Fibroblast of lung (primary cell): ENCODE results near the gene ACKR2. TPM values are rescaled to one million over a fixed set of nuclear protein-coding genes. Genes with fewer than 3 reads are reported as not detected.
A peak's percentile ranks its signal among the peaks of the same experiment; 100 is the strongest.

Experiments
- DNase-seq, 2 donors: peaks; one replicate each; pipeline versions ENCODE4 v3.0.0 to v3.0.0-alpha.2; 2010; ENCODE audit warnings: low read depth in 2 of 2
- H2AFZ ChIP-seq: 2 replicates; pipeline ENCODE4 v1.5.1; 2012; ENCODE audit warnings: low read length, control low read depth, inconsistent platforms
- H3K27ac ChIP-seq: 2 replicates; pipeline ENCODE4 v1.5.1; 2011; ENCODE audit warnings: low read length, control low read depth; ENCODE audit not compliant: insufficient read depth
- H3K27me3 ChIP-seq: 2 replicates; pipeline ENCODE4 v1.5.1; 2011; ENCODE audit warnings: mild to moderate bottlenecking, low read length; ENCODE audit not compliant: control insufficient read depth, insufficient read depth
- H3K36me3 ChIP-seq: 2 replicates; pipeline ENCODE4 v1.5.1; 2011; ENCODE audit warnings: low read length; ENCODE audit not compliant: control insufficient read depth, insufficient read depth
- H3K4me1 ChIP-seq: 2 replicates; pipeline ENCODE4 v1.5.1; 2011; ENCODE audit warnings: low read length; ENCODE audit not compliant: control insufficient read depth, insufficient read depth; ENCODE audit errors: extremely low read depth
- H3K4me2 ChIP-seq: 2 replicates; pipeline ENCODE4 v1.5.1; 2011; ENCODE audit warnings: low read length, control low read depth; ENCODE audit not compliant: insufficient read depth; ENCODE audit errors: extremely low read depth
- H3K4me3 ChIP-seq, 4 experiments: fragments of 200-600 bp in 1 of 4; sonication (generic) in 1 of 4; replicated peaks in 1 of 4; 2 replicates each; pipeline ENCODE4 v1.5.1; 2011 to 2016; ENCODE audit warnings: low read length in 4 of 4, low read depth in 3 of 4, mild to moderate bottlenecking in 3 of 4, control low read depth in 2 of 4, inconsistent platforms in 1 of 4, mixed read lengths in 1 of 4; ENCODE audit not compliant: insufficient read depth in 1 of 4; ENCODE audit errors: control extremely low read depth in 1 of 4
- H3K79me2 ChIP-seq: 2 replicates; pipeline ENCODE4 v1.5.1; 2012; ENCODE audit warnings: mild to moderate bottlenecking, low read length, inconsistent platforms; ENCODE audit not compliant: control insufficient read depth, insufficient read depth
- H3K9ac ChIP-seq: 2 replicates; pipeline ENCODE4 v1.5.1; 2011; ENCODE audit warnings: mild to moderate bottlenecking, low read length, control low read depth; ENCODE audit not compliant: insufficient read depth
- H3K9me3 ChIP-seq: 2 replicates; pipeline ENCODE4 v1.5.1; 2012; ENCODE audit warnings: low read depth, low read length; ENCODE audit not compliant: control insufficient read depth, insufficient read depth
- H4K20me1 ChIP-seq: 2 replicates; pipeline ENCODE4 v1.5.1; 2011; ENCODE audit warnings: low read length; ENCODE audit not compliant: control insufficient read depth, insufficient read depth; ENCODE audit errors: extremely low read depth
- EZH2 ChIP-seq: IDR thresholded peaks from 2 replicates; pipeline ENCODE4 v1.5.1; 2012; ENCODE audit warnings: low read length, control low read depth, mild to moderate bottlenecking; ENCODE audit errors: missing control alignments
- polyA plus RNA-seq, 2 donors: library from polyadenylated mRNA; depleted of rRNA in 1 of 2; stranded (reverse) in 1 of 2; unstranded in 1 of 2; fragments of >200 nt; gene quantifications; 2 replicates each; pipeline ENCODE4 v1.2.1, GENCODE V29; 2011 to 2012; ENCODE audit warnings: missing spikeins in 1 of 2
- total RNA-seq: library from RNA; depleted of rRNA; stranded (reverse); fragments of >200 nt; gene quantifications from 2 replicates; pipeline ENCODE4 v1.2.1, GENCODE V29; 2014
- TF ChIP-seq, protein P1 (sequence below), 2 donors: IDR thresholded peaks in 1 of 2; conservative IDR thresholded peaks in 1 of 2; 1 replicate in 1 of 2; 2 replicates in 1 of 2; pipeline ENCODE4 v1.5.1; 2011 to 2012; ENCODE audit warnings: low read length in 2 of 2, control low read depth in 1 of 2, inconsistent platforms in 1 of 2, low read depth in 1 of 2, mild to moderate bottlenecking in 1 of 2

ACKR2 gene
- total and polyA plus RNA-seq, 2 donors (not counting 1 experiment from before 2014, with no cell fraction given): under 0.01 to 0.19 TPM

DNA sequence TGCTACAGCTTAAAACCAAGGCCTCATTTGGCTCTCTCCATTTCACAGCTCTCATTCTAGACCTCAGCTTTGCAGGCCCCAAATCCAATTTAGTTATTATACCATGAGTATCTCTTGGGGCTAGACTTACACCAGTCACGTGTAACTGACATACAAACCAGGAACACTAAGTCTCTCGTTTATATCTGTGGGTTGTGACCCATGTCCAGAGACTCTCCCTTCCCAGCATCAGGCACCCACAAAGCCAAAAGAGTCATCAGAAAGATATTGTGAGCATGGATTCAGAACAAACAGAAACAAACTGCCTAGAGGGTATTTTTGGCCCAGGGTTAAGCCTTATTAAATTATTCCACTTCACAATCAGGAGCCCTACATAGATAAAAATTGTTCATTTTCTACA, 30.6 kb upstream of the ACKR2 start:
- peak overlapping the region; percentile 54 for H3K4me2 ChIP-seq

DNA sequence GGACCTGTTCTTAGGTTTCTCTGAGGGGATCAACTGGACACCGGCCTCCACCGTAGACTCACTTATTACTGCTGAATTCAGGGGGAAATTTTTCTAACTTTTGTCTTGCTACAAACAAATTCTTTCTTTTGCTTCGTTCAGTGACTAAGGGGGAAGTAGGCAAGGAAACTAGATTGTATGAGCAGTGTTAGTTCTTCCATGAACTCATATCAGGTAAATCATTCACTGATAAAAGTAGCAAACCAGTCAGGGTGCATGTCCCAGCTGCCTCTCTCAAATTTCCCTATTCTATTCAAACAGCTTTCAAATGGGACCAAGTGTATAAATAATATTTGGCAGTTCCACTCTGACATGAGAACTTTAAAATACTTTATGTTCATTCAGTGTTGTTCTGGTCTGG, 28.8 kb upstream of the ACKR2 start:
- TF ChIP-seq EZH2: no peak
- TF ChIP-seq, protein P1, sequence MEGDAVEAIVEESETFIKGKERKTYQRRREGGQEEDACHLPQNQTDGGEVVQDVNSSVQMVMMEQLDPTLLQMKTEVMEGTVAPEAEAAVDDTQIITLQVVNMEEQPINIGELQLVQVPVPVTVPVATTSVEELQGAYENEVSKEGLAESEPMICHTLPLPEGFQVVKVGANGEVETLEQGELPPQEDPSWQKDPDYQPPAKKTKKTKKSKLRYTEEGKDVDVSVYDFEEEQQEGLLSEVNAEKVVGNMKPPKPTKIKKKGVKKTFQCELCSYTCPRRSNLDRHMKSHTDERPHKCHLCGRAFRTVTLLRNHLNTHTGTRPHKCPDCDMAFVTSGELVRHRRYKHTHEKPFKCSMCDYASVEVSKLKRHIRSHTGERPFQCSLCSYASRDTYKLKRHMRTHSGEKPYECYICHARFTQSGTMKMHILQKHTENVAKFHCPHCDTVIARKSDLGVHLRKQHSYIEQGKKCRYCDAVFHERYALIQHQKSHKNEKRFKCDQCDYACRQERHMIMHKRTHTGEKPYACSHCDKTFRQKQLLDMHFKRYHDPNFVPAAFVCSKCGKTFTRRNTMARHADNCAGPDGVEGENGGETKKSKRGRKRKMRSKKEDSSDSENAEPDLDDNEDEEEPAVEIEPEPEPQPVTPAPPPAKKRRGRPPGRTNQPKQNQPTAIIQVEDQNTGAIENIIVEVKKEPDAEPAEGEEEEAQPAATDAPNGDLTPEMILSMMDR (conservative IDR thresholded peaks at IDR 0.05 in 1 of 2, IDR thresholded peaks at IDR 0.05 in 1 of 2; ENCODE audit: low read depth in 1 of 2, low read length in 2 of 2): no peak
- Histone ChIP-seq H3K4me1 (peaks cover 6% of the 10 kb centered on the region), H3K4me2 (no peak overlapping the region), H3K9ac (no peak overlapping the region), H3K36me3 (no peaks in the 10 kb centered on the region), H3K4me3 (no peak overlapping the region), H3K27ac (no peak overlapping the region), H3K27me3 (no peaks in the 10 kb centered on the region), H3K79me2 (no peaks in the 10 kb centered on the region), H3K9me3 (no peaks in the 10 kb centered on the region), H2AFZ (no peak overlapping the region), H4K20me1 (no peaks in the 10 kb centered on the region)
- no peak for DNase-seq

More for the DNA sequence above, 30.6 kb upstream of the ACKR2 start:
- no peak overlapping the region for H3K9ac ChIP-seq
- H3K27me3 ChIP-seq: no peaks in the 10 kb centered on the region
- no peaks in the 10 kb centered on the region for H3K79me2 ChIP-seq
- H4K20me1 ChIP-seq: no peaks in the 10 kb centered on the region
- H3K9me3 ChIP-seq: no peaks in the 10 kb centered on the region
- peak; percentile 45 to 97 for DNase-seq
- H3K4me1 ChIP-seq: peaks cover 6% of the 10 kb centered on the region
- H3K27ac ChIP-seq: peak overlapping the region; percentile 44
- TF ChIP-seq EZH2: no peak
- TF ChIP-seq, protein P1 (conservative IDR thresholded peaks at IDR 0.05 in 1 of 2, IDR thresholded peaks at IDR 0.05 in 1 of 2; ENCODE audit: low read depth in 1 of 2, low read length in 2 of 2): no peak
- H3K4me3 ChIP-seq: no peak overlapping the region
- no peaks in the 10 kb centered on the region for H3K36me3 ChIP-seq
- no peak overlapping the region for H2AFZ ChIP-seq

DNA sequence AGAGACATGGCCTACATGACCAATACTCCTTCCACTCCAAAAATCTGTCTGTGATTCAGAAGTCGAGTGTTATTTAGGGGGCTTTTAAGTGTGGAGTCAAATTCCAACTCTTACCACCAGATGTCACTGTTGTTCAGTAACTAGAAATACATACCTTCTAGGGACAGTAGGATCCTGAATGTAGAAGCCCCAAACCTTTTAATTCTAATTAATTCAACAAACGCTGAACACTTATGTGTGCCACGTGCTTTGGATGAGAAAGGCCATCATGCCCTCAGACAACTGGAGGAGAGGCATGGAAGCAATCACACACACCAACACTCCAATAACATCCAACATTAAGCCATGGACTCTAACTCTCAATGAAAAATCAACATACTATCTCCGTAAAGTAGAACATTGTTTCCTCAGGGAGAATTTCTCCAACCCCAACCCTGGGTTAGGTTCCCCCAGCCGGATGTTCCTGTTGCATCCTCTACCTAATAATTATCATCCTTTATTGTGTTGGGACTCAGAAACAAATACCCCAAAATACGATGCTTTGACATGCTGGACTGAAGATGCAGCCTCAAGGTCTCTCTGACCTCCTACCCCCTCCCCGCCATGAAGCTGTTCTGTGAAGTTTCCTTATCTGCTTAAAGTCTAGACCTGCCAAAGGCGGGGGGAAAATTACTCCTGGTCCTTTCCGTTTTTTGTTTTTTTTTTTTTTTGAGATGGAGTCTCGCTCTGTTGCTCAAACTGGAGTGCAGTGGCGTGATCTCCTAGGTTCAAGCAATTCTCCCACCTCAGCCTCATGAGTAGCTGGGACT, 28.1 kb upstream of the ACKR2 start:
- DNase-seq: peak; percentile 62 to 92
- Histone ChIP-seq H3K36me3 (no peaks in the 10 kb centered on the region), H3K79me2 (no peaks in the 10 kb centered on the region), H3K4me1 (peaks cover 6% of the 10 kb centered on the region), H3K4me3 (no peak overlapping the region), H2AFZ (no peak overlapping the region), H4K20me1 (no peaks in the 10 kb centered on the region), H3K27me3 (no peaks in the 10 kb centered on the region), H3K27ac (no peak overlapping the region), H3K9me3 (no peaks in the 10 kb centered on the region), H3K9ac (no peak overlapping the region), H3K4me2 (no peak overlapping the region)
- TF ChIP-seq EZH2: no peak
- TF ChIP-seq, protein P1 (conservative IDR thresholded peaks at IDR 0.05 in 1 of 2, IDR thresholded peaks at IDR 0.05 in 1 of 2; ENCODE audit: low read depth in 1 of 2, low read length in 2 of 2): peak; percentile 69
